GM12873 (cell line): Measurements from ENCODE around the gene LEF1.

Experiments
- TF ChIP-seq, protein P1 (sequence below): IDR thresholded peaks from 2 replicates; pipeline ENCODE4 v1.5.1; 2012; ENCODE audit warnings: low read depth, mild to moderate bottlenecking, moderate library complexity, low read length, control low read depth; ENCODE audit not compliant: insufficient read depth; ENCODE audit errors: missing control alignments

LEF1 gene

DNA sequence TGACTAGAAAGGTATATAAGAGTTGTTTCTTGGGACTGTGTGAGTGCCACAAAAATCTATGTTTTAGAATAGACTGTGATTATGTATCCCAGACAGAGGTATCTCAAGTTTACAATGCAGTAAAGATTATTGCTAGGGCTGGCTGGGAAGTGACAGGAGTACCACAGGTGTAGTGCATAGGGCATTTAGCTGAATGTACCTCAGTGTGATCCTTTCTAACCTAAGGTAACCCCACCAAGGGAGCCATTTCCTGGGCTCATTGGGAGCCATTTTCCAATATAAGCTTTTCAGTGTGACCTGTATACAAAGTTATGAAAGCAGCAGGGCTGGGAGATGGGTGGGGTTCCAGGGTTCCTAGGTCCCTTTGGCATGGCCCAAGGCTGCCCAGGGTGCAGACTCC is 6.1 kb upstream of the LEF1 start:
- TF ChIP-seq, protein P1, sequence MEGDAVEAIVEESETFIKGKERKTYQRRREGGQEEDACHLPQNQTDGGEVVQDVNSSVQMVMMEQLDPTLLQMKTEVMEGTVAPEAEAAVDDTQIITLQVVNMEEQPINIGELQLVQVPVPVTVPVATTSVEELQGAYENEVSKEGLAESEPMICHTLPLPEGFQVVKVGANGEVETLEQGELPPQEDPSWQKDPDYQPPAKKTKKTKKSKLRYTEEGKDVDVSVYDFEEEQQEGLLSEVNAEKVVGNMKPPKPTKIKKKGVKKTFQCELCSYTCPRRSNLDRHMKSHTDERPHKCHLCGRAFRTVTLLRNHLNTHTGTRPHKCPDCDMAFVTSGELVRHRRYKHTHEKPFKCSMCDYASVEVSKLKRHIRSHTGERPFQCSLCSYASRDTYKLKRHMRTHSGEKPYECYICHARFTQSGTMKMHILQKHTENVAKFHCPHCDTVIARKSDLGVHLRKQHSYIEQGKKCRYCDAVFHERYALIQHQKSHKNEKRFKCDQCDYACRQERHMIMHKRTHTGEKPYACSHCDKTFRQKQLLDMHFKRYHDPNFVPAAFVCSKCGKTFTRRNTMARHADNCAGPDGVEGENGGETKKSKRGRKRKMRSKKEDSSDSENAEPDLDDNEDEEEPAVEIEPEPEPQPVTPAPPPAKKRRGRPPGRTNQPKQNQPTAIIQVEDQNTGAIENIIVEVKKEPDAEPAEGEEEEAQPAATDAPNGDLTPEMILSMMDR, result no peak

DNA sequence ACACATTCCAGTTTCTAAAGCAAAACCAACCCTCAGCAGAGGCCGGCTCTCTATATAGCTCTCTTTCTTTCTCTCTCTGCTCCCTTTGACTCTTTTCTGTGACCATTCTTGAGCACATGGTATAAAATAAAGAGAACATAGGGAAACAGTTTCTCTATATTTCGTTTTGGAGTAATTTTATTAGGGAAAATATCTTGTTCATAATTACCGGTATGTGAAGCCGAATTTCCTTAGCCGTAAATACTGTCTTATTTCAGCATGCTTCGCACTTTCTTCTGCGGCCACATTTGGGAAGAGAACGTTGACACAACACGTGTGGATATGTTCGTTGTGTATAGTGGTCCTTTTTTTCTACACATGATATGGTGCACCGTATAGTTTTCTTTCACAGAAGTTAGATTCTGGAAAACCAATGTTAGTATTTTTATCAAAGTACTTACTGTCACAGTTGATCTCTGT is 4.9 kb upstream of the LEF1 start:
- TF ChIP-seq, protein P1, result no peak

DNA sequence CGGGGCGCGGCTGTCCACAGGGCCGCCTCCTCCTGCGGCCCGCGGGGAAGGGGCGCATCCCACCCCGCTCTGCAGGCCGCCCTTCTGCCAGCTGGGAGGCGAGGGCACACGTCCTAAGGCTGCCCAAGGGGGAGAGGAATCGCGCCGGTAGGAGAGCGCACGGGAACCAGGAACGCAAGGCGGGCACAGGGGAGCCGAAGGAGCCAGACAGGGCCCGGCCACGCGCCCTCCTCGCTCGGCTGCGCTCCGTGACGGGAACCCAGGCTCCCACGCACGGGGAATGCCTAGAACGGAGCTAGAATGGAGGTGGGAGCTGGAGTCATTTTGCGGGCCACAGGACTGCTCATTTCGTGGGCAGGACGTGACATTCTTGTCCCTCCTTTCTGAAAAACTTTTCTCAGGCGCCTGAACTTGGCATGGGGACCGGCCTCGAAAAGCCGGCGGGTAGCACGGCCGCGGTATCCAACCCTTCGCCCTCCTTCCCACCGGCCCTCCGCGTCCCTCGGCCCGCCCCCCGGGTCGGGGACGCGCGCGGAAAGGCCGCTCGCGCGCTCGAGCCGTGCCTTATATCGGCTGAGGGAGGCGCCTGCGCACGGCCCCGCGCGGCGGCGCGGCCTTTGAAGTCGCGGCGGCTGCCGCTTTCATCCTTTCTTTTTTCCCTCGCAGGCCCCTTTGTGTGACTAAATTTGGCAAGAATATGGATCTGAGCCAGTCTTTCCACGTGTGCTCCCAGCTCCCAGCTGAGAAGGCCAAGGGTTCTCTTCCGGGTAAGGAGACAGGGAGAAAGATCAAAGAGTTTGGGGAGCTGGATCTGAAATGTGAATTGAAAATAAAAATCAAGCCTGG is 4.2 kb upstream of the LEF1 start:
- TF ChIP-seq, protein P1, result no peak

GRCh38 chr4:108172231-108172752 is 3.6 kb upstream of the LEF1 start:
- TF ChIP-seq, protein P1, result no peak

DNA sequence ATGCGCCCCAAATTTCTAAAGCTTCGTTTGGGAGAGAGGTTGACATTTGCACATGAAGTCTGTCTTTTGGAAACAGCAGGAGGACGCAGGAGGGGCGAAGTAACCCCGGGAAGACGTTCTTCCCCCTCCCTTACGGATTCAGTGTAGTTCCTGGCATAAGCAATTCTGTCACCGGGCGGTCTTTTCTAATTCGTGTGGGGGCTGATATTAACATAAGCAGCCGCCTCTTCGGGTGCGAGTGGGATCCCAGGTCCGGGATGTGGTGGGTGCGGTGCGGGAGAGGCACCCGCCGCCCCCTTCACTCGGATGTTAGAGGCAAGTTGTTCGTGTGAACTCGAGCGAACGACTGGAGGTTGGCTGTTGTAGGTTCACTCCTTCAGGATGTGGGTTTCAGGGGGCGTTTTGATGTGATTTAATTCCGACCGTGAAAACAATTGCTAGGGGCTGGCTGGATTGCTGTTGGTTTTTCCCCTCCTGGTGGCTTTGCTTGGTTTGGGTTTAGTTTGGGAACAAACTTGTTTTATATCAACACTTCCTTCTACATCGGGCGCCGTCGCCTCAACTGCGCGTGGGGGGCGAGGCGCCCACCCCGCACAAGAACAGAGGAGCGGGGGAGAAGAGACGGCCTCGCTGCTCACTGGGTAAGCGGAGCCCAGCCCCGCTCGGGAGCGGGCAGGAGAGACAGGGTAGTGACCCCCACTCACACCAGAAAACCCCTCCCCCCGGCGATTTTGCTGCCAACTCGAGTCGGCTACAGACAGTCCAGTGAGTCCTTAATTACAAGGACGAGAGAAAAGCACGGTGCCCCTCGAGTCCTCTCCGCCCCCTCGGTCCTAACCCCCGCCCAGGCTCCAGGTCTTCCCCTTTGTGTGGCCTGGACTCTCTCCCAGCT is 2.9 kb upstream of the LEF1 start:
- TF ChIP-seq, protein P1, result no peak

- TF ChIP-seq, protein P1, result no peak
These were observed 2.1 kb upstream of the LEF1 start for GRCh38 chr4:108170631-108171338.
